Pancreas (tissue), 10 donors: ENCODE data around the gene RLN3. TPM values are rescaled to one million over a fixed set of nuclear protein-coding genes. Genes with fewer than 3 reads are reported as not detected.

Source experiments
- ATAC-seq, 4 donors: fragments of 200-7000 bp; cut with Tn5 transposase; one replicate each; pipeline versions ENCODE4 v1.8.0 to v1.9.1; 2020; ENCODE audit warnings: mild to moderate bottlenecking in 4 of 4, moderate library complexity in 4 of 4
- DNase-seq, 6 donors: peaks; one replicate each; pipeline ENCODE4 v3.0.0-alpha.2; 2020
- FAIRE-seq: peaks from 2 replicates; lab custom pipeline; 2012; peaks lifted over from hg19 to GRCh38; lab: Jason Lieb, UNC
- H3K27ac ChIP-seq, 4 donors: fragments of 200-600 bp; sonication (generic); 1 replicate in 3 of 4; 2 replicates in 1 of 4; pipeline versions ENCODE4 v1.5.0 to v1.8.0; 2020
- H3K27me3 ChIP-seq, 4 donors: fragments of 200-600 bp; one replicate each; pipeline ENCODE4 v1.8.0; 2021
- H3K36me3 ChIP-seq, 3 donors: fragments of 200-600 bp; sonication (generic) in 1 of 3; one replicate each; pipeline versions ENCODE4 v1.5.0 to v1.8.0; 2020 to 2021
- H3K4me1 ChIP-seq, 3 donors: fragments of 200-600 bp; one replicate each; pipeline ENCODE4 v1.8.0; 2021
- H3K4me3 ChIP-seq, 4 donors: fragments of 200-600 bp; sonication (generic) in 2 of 4; one replicate each; pipeline versions ENCODE4 v1.5.0 to v1.8.0; 2020 to 2021
- H3K9me3 ChIP-seq, 4 donors: fragments of 200-600 bp; one replicate each; pipeline ENCODE4 v1.8.0; 2021
- WGBS, 2 donors: extraction: QIAGEN DNeasy Blood & Tissue Kit; methylation state at CpG; one replicate each; pipeline ENCODE4 v1.1.7; 2013; 5-methylcytosine and 5-hydroxymethylcytosine counted together
- intact Hi-C, 3 donors: fragments of 100-400 bp; cut with DNase I; formaldehyde crosslinking; loops; one replicate each; pipeline versions ENCODE4 v1.11.1 to v1.14.2; 2022
- polyA plus RNA-seq, 2 donors: library from polyadenylated mRNA; stranded (reverse); fragments of 200-250 nt; gene quantifications; one replicate each; pipeline ENCODE4 v1.2.3, GENCODE V29; 2013
- total RNA-seq, 6 donors: library from RNA; stranded (reverse); fragmentation: NEBNext Ultra II Directional in 4 of 6; extraction: Animal tissue kit (Norgen Biotek cat#: 25700) in 4 of 6; gene quantifications; one replicate each; pipeline versions ENCODE4 v1.2.1 to v1.2.4, GENCODE V29; 2021 to 2023
- TF ChIP-seq, protein P1 (sequence below), 4 donors: fragments of 200-600 bp; sonication (generic) in 3 of 4; IDR thresholded peaks; one replicate each; pipeline versions ENCODE4 v1.5.0 to v1.8.0; 2021; ENCODE audit warnings: antibody characterized with exemption in 4 of 4
- donor health status: healthy with polysubstance abuse.
- donor health status: DM: no; HTN: no; CAD: no; lungs with moderate emphysema.
- donor health status: DM: no; HTN: no; CAD: no.
- donor health status: control.
- donor health status: control.
- donor health status: Bipolar disorder and iron deficiency.
- donor health status: DM: yes; HTN: yes; CAD: no.
- donor health status: DM: no; HTN: no; CAD: no.
- donor health status: DM: no; HTN: no; CAD: no.
- donor health status: DM: yes; HTN: yes; CAD: no.

RLN3 gene
- total and polyA plus RNA-seq, 8 donors = not detected

DNA sequence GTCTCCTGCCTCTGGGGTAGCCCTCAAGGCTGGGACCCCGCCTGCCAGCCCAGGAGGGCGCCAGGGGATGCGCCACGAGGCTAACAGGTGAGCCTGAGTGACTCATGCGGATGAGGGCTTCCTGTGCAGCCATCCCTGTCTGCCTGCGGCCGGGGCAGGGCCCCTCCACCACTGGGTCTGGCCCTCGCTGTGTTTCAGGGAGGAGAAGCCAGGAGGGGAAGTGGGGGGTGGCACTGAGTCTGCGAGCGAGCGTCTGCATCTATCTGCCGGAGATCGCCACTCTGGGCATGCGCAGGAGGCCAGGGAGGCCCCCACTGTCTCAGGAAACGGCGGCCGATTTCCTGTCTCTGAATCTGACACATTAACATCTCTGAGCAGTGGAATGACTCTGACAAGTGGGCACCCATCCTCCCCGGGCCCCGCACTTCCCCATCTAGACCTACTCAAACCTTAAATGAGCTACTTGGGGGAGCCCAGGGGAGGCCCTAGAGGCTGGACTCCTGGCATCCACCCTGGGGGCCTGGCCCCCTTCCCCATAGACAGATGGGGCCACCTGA, 41.5 kb upstream of the RLN3 start:
- WGBS, 2 donors = 78 to 79% methylated on average over 16 to 19 of the region's 19 CpGs

DNA sequence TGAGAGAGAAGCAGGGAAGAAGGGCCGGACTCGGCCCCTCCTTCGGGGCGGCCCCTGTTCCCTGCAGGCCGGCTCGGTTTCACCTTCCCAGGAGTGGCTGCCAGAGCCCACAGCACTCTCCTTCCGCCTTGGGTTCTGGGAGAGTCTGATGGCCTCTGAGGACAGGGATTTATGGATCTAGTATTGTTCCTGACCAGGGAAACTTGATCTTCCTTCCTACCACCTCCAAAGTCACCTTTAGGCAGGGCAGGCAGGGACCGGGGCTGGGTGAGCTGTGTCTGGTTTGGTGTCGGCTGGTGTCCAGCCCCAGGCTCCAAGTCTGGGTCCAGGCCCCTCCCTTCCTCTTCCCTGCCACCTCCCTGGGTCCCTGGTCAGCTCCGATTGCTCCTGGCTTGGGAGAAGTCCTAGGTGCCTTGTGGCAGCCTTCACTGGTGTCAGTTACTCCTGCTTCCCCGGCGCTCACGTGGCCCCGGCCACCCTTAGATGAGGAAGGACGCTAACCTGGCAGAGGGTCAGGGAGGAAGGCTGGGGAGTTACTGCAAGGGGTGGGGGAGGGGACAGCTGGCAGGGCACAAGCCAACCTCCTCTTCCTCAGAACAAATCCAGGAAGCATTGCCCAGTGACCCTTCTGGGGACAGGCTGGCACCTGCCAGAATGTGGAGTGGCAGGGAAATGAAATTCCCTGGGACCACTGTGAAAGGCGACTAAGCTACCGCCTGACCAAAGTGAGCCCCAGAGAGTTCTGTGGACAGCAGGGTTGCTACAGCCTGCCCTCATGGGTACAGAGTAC, 40.7 kb upstream of the RLN3 start:
- Histone ChIP-seq H3K4me3 (no peak overlapping the region), H3K27me3 (no peaks in the 10 kb centered on the region), H3K36me3 (peaks cover 0 to 8% (median 0%) of the 10 kb centered on the region in 3 donors), H3K9me3 (no peaks in the 10 kb centered on the region), H3K4me1 (no peaks in the 10 kb centered on the region), H3K27ac (peak overlapping the region in 3 of 4 donors; percentile 55 to 72 (median 70))
- TF ChIP-seq, protein P1, sequence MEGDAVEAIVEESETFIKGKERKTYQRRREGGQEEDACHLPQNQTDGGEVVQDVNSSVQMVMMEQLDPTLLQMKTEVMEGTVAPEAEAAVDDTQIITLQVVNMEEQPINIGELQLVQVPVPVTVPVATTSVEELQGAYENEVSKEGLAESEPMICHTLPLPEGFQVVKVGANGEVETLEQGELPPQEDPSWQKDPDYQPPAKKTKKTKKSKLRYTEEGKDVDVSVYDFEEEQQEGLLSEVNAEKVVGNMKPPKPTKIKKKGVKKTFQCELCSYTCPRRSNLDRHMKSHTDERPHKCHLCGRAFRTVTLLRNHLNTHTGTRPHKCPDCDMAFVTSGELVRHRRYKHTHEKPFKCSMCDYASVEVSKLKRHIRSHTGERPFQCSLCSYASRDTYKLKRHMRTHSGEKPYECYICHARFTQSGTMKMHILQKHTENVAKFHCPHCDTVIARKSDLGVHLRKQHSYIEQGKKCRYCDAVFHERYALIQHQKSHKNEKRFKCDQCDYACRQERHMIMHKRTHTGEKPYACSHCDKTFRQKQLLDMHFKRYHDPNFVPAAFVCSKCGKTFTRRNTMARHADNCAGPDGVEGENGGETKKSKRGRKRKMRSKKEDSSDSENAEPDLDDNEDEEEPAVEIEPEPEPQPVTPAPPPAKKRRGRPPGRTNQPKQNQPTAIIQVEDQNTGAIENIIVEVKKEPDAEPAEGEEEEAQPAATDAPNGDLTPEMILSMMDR (IDR thresholded peaks at IDR 0.05) = no peak
- DNase-seq (peak in 1 of 6 donors; percentile 43), ATAC-seq (peak in 2 of 4 donors; percentile 13 to 47), FAIRE-seq (no peak)
- WGBS, 2 donors = 72 to 79% methylated on average over 17 of the region's 17 CpGs
- intact Hi-C loops = no loop called here

More for the DNA sequence above, 41.5 kb upstream of the RLN3 start:
- Histone ChIP-seq H3K4me1 (no peaks in the 10 kb centered on the region), H3K27ac (peak overlapping the region in 3 of 4 donors; percentile 55 to 72 (median 70)), H3K9me3 (no peaks in the 10 kb centered on the region), H3K36me3 (peaks cover 0 to 8% (median 0%) of the 10 kb centered on the region in 3 donors), H3K27me3 (no peaks in the 10 kb centered on the region), H3K4me3 (no peak overlapping the region)
- intact Hi-C loops = no loop called here
- ATAC-seq = peak; percentile 12 to 78 (median 59)
- DNase-seq = peak in 4 of 6 donors; percentile 49 to 82 (median 77)
- TF ChIP-seq, protein P1 (IDR thresholded peaks at IDR 0.05) = no peak
- FAIRE-seq = no peak

DNA sequence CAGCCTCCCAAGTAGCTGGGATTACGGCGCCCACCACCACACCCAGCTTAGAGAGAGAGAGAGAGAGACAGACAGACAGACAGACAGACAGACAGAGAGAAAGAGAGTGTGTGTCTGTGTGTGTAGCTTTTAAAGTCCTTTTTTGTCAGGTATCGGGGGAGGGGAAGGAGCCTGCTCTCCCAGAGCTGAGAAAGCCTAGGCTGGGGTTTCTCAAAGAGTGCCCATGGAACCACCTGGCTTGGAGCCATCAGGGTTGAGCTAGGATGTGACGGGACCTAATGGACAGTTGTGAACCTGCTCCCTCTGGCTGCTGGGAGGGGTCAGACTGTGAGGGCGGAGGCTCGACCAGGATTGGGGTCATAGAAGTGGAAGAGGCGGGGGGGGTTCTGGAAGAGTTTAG, 38.5 kb upstream of the RLN3 start:
- Histone ChIP-seq H3K36me3 (peaks cover 0 to 5% (median 0%) of the 10 kb centered on the region in 3 donors), H3K27ac (no peak overlapping the region), H3K4me1 (no peaks in the 10 kb centered on the region), H3K4me3 (no peak overlapping the region), H3K27me3 (no peaks in the 10 kb centered on the region), H3K9me3 (no peaks in the 10 kb centered on the region)
- FAIRE-seq (no peak), DNase-seq (no peak), ATAC-seq (no peak)
- intact Hi-C loops = no loop called here
- TF ChIP-seq, protein P1 (IDR thresholded peaks at IDR 0.05) = no peak
- WGBS, 2 donors = 89 to 97% methylated on average over 7 of the region's 7 CpGs

DNA sequence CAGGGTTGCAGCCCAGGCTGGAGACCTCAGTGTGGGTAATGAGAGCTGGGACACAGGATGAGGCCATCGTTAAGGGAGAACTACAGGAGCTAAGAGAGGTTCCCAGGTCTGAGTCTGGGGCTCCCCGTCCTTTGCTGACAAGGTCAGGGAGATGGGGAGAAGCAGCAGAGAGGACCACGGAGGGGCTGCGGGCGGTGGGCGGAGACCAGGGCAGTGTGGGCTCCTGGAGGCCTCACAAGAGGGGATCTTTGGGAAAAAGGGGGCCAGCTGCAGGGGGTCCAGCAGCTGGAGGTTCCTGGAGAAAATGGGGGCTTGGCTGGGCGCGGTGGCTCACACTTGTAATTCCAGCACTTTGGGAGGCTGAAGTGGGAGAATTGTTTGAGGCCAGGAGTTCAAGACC, 37.9 kb upstream of the RLN3 start:
- no peak overlapping the region for H3K4me3 ChIP-seq
- TF ChIP-seq, protein P1 (IDR thresholded peaks at IDR 0.05) = no peak
- intact Hi-C loops = no loop called here
- no peak for ATAC-seq
- no peak overlapping the region for H3K27ac ChIP-seq
- no peaks in the 10 kb centered on the region for H3K27me3 ChIP-seq
- peaks cover 0 to 3% (median 0%) of the 10 kb centered on the region in 3 donors for H3K4me1 ChIP-seq
- no peaks in the 10 kb centered on the region for H3K9me3 ChIP-seq
- FAIRE-seq = no peak
- 94% methylated on average over 8 of the region's 8 CpGs for WGBS, 2 donors
- peaks cover 0 to 5% (median 0%) of the 10 kb centered on the region in 3 donors for H3K36me3 ChIP-seq
- DNase-seq = no peak
